CD4-positive, alpha-beta memory T cell (primary cell): ENCODE data around the gene TLR5. TPM values are rescaled to one million over a fixed set of nuclear protein-coding genes. Genes with fewer than 3 reads are reported as not detected.
A peak's percentile ranks its signal among the peaks of the same experiment; 100 is the strongest.

Source experiments
- CTCF ChIA-PET: fragments of 350-600 bp; sonication (Branson Sonifier 250); formaldehyde crosslinking; loops from one replicate; lab custom pipeline; 2021; ENCODE audit warnings: inconsistent platforms; ENCODE audit not compliant: partially characterized antibody; lab: Charles Lee
- POLR2A ChIA-PET: fragments of 350-600 bp; sonication (Branson Sonifier 250); formaldehyde crosslinking; loops from one replicate; lab custom pipeline; 2021; ENCODE audit not compliant: partially characterized antibody; lab: Charles Lee
- DNase-seq, 5 donors: peaks; one replicate each; pipeline versions ENCODE4 v3.0.0 to v3.0.0-alpha.2; 2020 to 2022; ENCODE audit warnings: mixed read lengths in 1 of 5
- H3K27ac ChIP-seq: one replicate; pipeline ENCODE4 v1.7.0; 2013; ENCODE audit warnings: low read depth, low read length
- H3K27me3 ChIP-seq: 2 replicates; pipeline ENCODE4 v1.7.0; 2013; ENCODE audit warnings: mild to moderate bottlenecking, low read length, moderate library complexity; ENCODE audit not compliant: insufficient read depth
- H3K36me3 ChIP-seq: 2 replicates; pipeline ENCODE4 v1.7.0; 2013; ENCODE audit warnings: mild to moderate bottlenecking, low read length, moderate library complexity; ENCODE audit not compliant: insufficient read depth
- H3K4me1 ChIP-seq: 2 replicates; pipeline ENCODE4 v1.7.0; 2013; ENCODE audit warnings: mild to moderate bottlenecking, low read length, moderate library complexity; ENCODE audit not compliant: insufficient read depth
- H3K4me3 ChIP-seq, 2 donors: one replicate each; pipeline ENCODE4 v1.7.0; 2013; ENCODE audit warnings: low read length in 2 of 2, mild to moderate bottlenecking in 1 of 2
- H3K9me3 ChIP-seq, 2 donors: one replicate each; pipeline ENCODE4 v1.7.0; 2013; ENCODE audit warnings: low read length in 2 of 2, control low read depth in 1 of 2; ENCODE audit not compliant: control insufficient read depth in 1 of 2
- H3K27ac Mint-ChIP-seq, 7 donors: one replicate each; pipeline ENCODE4 v1.8.0; 2020 to 2021; ENCODE audit warnings: mixed read lengths in 7 of 7, mild to moderate bottlenecking in 6 of 7, inconsistent platforms in 3 of 7, moderate library complexity in 3 of 7
- H3K27me3 Mint-ChIP-seq, 2 donors: one replicate each; pipeline ENCODE4 v1.8.0; 2020 to 2021; ENCODE audit warnings: mixed read lengths in 2 of 2
- H3K36me3 Mint-ChIP-seq, 2 donors: one replicate each; pipeline ENCODE4 v1.8.0; 2020 to 2021; ENCODE audit warnings: mixed read lengths in 2 of 2, inconsistent platforms in 1 of 2, mild to moderate bottlenecking in 1 of 2
- H3K4me1 Mint-ChIP-seq, 4 donors: one replicate each; pipeline ENCODE4 v1.8.0; 2020 to 2021; ENCODE audit warnings: mixed read lengths in 4 of 4, mild to moderate bottlenecking in 1 of 4
- H3K4me3 Mint-ChIP-seq, 8 donors: one replicate each; pipeline ENCODE4 v1.8.0; 2020 to 2021; ENCODE audit warnings: mixed read lengths in 8 of 8, mild to moderate bottlenecking in 7 of 8, moderate library complexity in 6 of 8, inconsistent platforms in 3 of 8
- H3K9me3 Mint-ChIP-seq, 8 donors: one replicate each; pipeline ENCODE4 v1.8.0; 2020 to 2021; ENCODE audit warnings: mixed read lengths in 8 of 8, mild to moderate bottlenecking in 5 of 8, inconsistent platforms in 3 of 8, moderate library complexity in 1 of 8
- intact Hi-C: fragments of 100-400 bp; cut with micrococcal nuclease; formaldehyde crosslinking; loops from one replicate; pipeline ENCODE4 v1.15.1; 2023
- polyA plus RNA-seq, 2 donors: library from polyadenylated mRNA; unstranded; fragments of 300-500 nt; fragmentation: Illumina TruSeq; gene quantifications; one replicate each; pipeline ENCODE4 v1.2.3, GENCODE V29; 2021
- total RNA-seq, 2 experiments: library from RNA; stranded (reverse); gene quantifications; one replicate each; pipeline ENCODE4 v1.2.3, GENCODE V29; 2021

TLR5 gene
- total and polyA plus RNA-seq, 4 experiments from 2014 or later, result 1.4 to 7.1 (median 4.4) TPM

DNA sequence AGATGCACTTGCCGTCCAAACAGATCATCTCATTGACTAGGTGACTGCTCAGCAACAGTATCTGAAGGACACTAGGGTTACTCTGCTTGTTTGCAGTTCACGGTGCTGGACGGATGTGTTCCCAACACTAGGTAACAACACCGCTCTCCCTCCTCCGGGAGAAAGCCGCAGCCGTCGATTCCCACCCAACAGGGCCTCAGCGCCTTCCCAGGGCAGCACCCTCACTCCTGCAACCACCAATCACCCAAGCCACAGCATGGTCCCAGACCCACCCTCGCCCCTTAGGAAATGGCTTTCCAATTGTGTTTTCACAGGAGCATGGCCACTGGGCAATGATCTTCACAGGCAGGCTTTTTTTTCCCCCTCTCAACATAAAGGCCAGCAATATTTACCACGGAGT lies 779 bp downstream of the TLR5 start:
- intact Hi-C loops, result no loop called here
- Mint-ChIP-seq H3K27ac (peak overlapping the region in 5 of 7 donors; percentile 18 to 84 (median 78)), H3K4me1 (peaks cover 13 to 31% (median 21%) of the 10 kb centered on the region in 4 donors), H3K4me3 (peak overlapping the region; percentile 64 to 85 (median 76)), H3K36me3 (no peaks in the 10 kb centered on the region), H3K27me3 (no peaks in the 10 kb centered on the region), H3K9me3 (peaks cover 0 to 2% (median 0%) of the 10 kb centered on the region in 8 donors)
- Histone ChIP-seq H3K27me3 (no peaks in the 10 kb centered on the region), H3K27ac (no peak overlapping the region), H3K4me3 (peak overlapping the region; percentile 6 to 65), H3K9me3 (no peaks in the 10 kb centered on the region), H3K4me1 (peaks cover 19% of the 10 kb centered on the region), H3K36me3 (no peaks in the 10 kb centered on the region)
- no peak for DNase-seq
- POLR2A ChIA-PET, result no interaction called here
- CTCF ChIA-PET, result interaction anchor here (18.6 kb wide), 1 partner anchor 10 kb away, joined by 252 read pairs; no protein-coding TSS in a partner anchor

DNA sequence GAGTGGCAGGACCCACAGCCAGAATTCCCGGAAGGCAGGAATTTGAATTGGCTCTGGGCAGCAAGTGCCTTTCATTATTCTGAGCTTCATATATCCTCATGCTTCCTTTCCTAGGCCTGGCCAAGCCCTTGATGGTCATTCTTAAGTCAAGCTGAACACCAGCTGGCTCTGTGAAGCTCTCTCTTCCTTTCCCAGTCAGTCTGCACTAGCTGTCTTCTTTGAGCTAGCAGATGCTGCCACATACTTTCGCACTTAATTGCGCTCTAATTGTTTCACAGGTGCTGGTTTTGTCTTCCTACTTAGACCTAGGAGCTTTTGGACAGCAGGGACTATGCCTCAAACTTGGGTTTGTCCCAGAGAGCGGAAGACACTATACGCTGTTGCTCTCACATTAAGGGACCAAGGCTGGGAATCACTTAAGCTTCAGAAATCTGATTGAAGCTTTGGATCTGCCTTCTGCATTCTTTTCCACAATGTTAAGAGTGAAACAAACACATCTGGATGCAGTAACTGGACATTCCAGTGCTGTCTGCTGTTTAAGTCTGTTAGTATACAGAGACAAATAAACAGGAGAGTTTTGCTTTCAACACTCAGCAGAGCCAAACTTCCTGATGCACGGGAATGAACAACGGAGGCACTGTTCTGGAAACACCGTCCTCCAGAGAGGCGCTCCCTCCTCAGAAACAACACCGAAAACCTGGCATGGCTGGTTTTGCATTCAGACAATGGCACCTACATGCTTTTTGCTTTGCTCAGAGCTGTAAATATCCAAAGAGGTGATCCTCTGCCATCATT lies 2.2 kb downstream of the TLR5 start:
- Histone ChIP-seq H3K4me3 (no peak overlapping the region), H3K27me3 (no peaks in the 10 kb centered on the region), H3K4me1 (peaks cover 19% of the 10 kb centered on the region), H3K27ac (no peak overlapping the region), H3K36me3 (no peaks in the 10 kb centered on the region), H3K9me3 (no peaks in the 10 kb centered on the region)
- intact Hi-C loops, result no loop called here
- no peaks in the 10 kb centered on the region for H3K36me3 Mint-ChIP-seq
- peak overlapping the region in 1 of 8 donors; percentile 35 for H3K4me3 Mint-ChIP-seq
- no peak for DNase-seq
- H3K9me3 Mint-ChIP-seq, result no peaks in the 10 kb centered on the region
- peak overlapping the region in 2 of 7 donors; percentile 21 to 39 for H3K27ac Mint-ChIP-seq
- H3K27me3 Mint-ChIP-seq, result no peaks in the 10 kb centered on the region
- H3K4me1 Mint-ChIP-seq, result peaks cover 13 to 31% (median 21%) of the 10 kb centered on the region in 4 donors
- ChIA-PET POLR2A (no interaction called here), CTCF (interaction anchor here (1.1 to 18.6 kb wide), 6 partner anchors 9 to 527 kb away, joined by 3 to 252 read pairs (median 4); partner anchors contain the start of gene SUSD4)

DNA sequence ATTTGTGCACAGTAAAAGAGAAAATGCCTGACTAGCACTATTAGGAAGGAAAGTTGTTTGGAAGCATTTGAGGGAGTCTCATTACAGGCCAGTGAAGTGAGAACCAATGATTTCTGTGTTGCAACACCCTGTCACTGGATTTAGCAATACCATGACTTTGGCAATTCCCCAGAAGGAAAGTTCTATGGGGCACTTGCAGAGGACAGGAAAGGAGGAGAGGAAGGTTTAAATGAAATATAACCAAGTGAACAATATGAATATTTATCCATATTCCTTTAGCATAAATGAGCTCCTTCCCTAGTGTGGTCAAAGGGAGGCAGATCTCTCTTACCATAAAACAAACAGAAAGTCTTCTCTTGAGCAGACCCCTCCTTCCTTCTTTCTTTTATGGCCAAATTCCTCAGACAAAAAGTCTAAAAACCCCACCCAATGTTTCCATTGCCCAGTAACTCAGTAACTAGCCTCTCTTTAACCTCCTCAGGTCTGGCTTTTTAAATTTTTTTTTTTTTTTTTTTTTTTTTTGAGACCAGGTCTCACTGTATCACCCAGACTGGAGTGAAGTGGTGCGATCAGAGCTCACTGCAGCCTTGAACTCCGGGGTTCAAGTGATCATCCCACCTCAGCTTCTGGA lies 5.5 kb downstream of the TLR5 start:
- ChIA-PET CTCF (interaction anchor here (0.9 to 11.6 kb wide), 6 partner anchors 10 to 546 kb away, joined by 3 to 252 read pairs (median 50); partner anchors contain the start of gene TLR5), POLR2A (interaction anchor here (1.2 kb wide), 1 partner anchor 107 kb away, joined by 3 read pairs; no protein-coding TSS in a partner anchor)
- Histone ChIP-seq H3K9me3 (no peaks in the 10 kb centered on the region), H3K4me1 (peaks cover 12% of the 10 kb centered on the region), H3K27ac (no peak overlapping the region), H3K36me3 (no peaks in the 10 kb centered on the region), H3K27me3 (peaks cover 4% of the 10 kb centered on the region), H3K4me3 (no peak overlapping the region)
- Mint-ChIP-seq H3K4me1 (peaks cover 5 to 12% (median 8%) of the 10 kb centered on the region in 4 donors), H3K9me3 (no peaks in the 10 kb centered on the region), H3K27me3 (peaks cover 2 to 9% of the 10 kb centered on the region in 2 donors), H3K27ac (no peak overlapping the region), H3K36me3 (no peaks in the 10 kb centered on the region), H3K4me3 (no peak overlapping the region)
- DNase-seq, result no peak
- intact Hi-C loops, result no loop called here

DNA sequence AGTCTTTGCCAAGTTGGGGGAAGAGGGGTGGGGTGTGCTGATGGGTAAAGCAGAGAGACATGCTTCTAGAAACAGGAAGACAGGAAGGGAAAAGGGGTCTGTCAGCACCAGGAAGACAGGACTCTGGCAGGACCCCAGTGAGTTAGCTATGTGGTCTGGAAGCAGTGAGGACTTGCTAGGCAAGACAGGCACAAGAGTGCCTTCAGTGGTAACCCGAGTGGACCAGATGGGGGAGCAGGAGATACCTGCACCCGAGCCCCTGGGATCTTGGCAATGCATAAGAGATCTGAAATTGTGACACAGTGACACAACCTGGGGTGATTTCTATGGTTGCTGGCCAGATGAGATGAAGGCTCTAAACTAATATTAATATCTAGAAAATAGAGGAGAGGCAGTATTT lies 7.0 kb downstream of the TLR5 start:
- H3K9me3 ChIP-seq, result no peaks in the 10 kb centered on the region
- intact Hi-C loops, result no loop called here
- no peak for DNase-seq
- Mint-ChIP-seq H3K4me1 (peaks cover 3 to 10% (median 5%) of the 10 kb centered on the region in 4 donors), H3K36me3 (no peaks in the 10 kb centered on the region), H3K27ac (no peak overlapping the region), H3K9me3 (no peaks in the 10 kb centered on the region), H3K4me3 (no peak overlapping the region), H3K27me3 (peaks cover 5 to 9% of the 10 kb centered on the region in 2 donors)
- peaks cover 10% of the 10 kb centered on the region for H3K4me1 ChIP-seq
- H3K27ac ChIP-seq, result no peak overlapping the region
- ChIA-PET POLR2A (no interaction called here), CTCF (interaction anchor here (6.8 to 11.6 kb wide), 3 partner anchors 12 to 547 kb away, joined by 95 to 252 read pairs (median 131); partner anchors contain the start of gene TLR5)
- H3K4me3 ChIP-seq, result no peak overlapping the region
- H3K27me3 ChIP-seq, result peaks cover 4% of the 10 kb centered on the region
- H3K36me3 ChIP-seq, result no peaks in the 10 kb centered on the region

DNA sequence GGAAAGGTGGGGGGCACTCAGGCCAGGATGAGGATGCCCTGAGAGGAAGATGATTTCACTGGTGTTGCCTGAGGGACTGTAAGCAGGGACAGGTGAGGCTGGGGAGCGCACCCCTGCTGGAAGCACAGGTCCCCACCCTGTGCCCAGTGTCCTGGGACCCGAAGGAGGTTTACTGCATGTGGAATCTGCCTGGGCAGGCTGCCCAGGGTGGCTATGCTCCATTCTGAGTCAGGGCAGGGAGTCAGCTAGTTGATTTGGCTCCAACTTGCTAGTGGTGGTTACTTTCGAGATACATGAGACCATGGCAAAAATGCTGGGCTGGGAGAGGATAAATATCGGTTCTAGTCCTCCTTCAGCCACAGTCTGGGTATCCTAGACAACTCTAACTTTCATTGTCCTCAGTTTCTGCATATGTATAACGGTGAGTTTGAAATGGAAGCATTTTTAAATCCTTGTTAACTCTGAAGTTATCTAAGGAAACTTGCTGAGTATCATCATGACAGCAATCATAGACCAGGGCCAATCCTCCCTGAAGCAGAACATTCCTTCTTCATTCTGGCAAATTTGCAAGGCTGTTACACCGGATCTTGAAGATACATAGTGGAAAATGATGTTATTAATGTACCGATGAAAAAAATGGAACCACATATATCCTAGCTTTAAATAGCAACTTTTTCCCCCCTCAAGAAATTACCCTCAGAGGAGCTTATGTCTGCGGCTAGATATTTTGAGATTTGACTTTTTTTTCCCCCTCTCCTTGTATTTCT lies 7.7 kb downstream of the TLR5 start:
- Mint-ChIP-seq H3K4me3 (no peak overlapping the region), H3K27me3 (peaks cover 6 to 13% of the 10 kb centered on the region in 2 donors), H3K4me1 (peaks cover 2 to 13% (median 9%) of the 10 kb centered on the region in 4 donors), H3K36me3 (no peaks in the 10 kb centered on the region), H3K9me3 (no peaks in the 10 kb centered on the region), H3K27ac (no peak overlapping the region)
- intact Hi-C loops, result no loop called here
- DNase-seq, result no peak
- H3K36me3 ChIP-seq, result no peaks in the 10 kb centered on the region
- H3K27ac ChIP-seq, result no peak overlapping the region
- H3K4me1 ChIP-seq, result peaks cover 10% of the 10 kb centered on the region
- CTCF ChIA-PET, result interaction anchor here (1.7 to 11.6 kb wide), 6 partner anchors 11 to 548 kb away, joined by 5 to 252 read pairs (median 64); partner anchors contain the start of gene TLR5
- POLR2A ChIA-PET, result no interaction called here
- H3K4me3 ChIP-seq, result no peak overlapping the region
- peaks cover 4% of the 10 kb centered on the region for H3K27me3 ChIP-seq
- H3K9me3 ChIP-seq, result no peaks in the 10 kb centered on the region

DNA sequence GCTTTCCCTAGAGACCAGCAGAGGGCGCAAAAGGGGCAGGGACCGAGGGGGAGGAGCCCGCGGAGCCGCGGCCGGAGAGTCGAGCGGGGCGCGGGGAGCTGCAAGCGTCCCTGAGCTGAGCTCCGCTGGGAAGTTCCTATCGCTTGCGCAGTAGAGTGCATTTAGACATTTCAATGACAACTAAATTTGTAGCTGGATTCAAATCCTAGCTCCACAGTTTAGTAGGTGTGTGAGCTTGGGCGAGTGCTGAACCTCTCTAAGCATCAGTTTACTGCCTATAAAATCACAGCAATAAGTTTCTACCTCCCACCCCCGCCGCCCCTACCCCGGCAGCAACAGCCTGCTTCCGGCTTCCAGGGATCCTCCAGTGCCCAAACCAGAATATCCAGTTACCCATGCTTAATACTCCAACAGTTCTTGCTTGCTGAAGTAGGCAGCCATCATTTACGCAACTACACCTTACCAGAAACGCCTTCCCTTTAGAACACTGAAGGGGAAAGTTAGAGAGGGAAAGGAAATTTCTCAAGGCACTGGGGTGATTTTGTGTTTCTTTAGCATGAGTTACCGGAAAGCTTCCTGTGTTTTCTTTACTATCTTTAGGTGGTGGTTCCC lies 9.1 kb downstream of the TLR5 start:
- no peaks in the 10 kb centered on the region for H3K9me3 Mint-ChIP-seq
- POLR2A ChIA-PET, result interaction anchor here (0.7 to 1.6 kb wide), 7 partner anchors 10 to 230 kb away, joined by 3 to 7 read pairs (median 3); partner anchors contain the start of genes SUSD4 and TLR5
- Histone ChIP-seq H3K9me3 (no peaks in the 10 kb centered on the region), H3K4me1 (peaks cover 10% of the 10 kb centered on the region), H3K27me3 (peaks cover 4% of the 10 kb centered on the region), H3K36me3 (no peaks in the 10 kb centered on the region), H3K4me3 (peak overlapping the region; percentile 13), H3K27ac (no peak overlapping the region)
- no peaks in the 10 kb centered on the region for H3K36me3 Mint-ChIP-seq
- H3K4me3 Mint-ChIP-seq, result peak overlapping the region; percentile 32 to 79 (median 70)
- peaks cover 9 to 14% of the 10 kb centered on the region in 2 donors for H3K27me3 Mint-ChIP-seq
- H3K4me1 Mint-ChIP-seq, result peaks cover 7 to 23% (median 13%) of the 10 kb centered on the region in 4 donors
- intact Hi-C loops, result loop anchor here (1.0 to 5.0 kb wide), 6 partner anchors 96 to 550 kb away; partner anchors contain the start of gene SUSD4
- CTCF ChIA-PET, result interaction anchor here (0.7 to 11.6 kb wide), 59 partner anchors 10 to 1038 kb away, joined by 3 to 252 read pairs (median 4); partner anchors contain the start of genes AIDA, BROX, CAPN8 and FAM177B
- DNase-seq, result peak; percentile 69 to 73 (median 73)
- no peak overlapping the region for H3K27ac Mint-ChIP-seq
